ENCODE measurements around the gene CCL25. TPM values are rescaled to one million over a fixed set of nuclear protein-coding genes. Genes with fewer than 3 reads are reported as not detected.

The CCL25 gene
- total and polyA plus RNA-seq, 2 donors (not counting 3 experiments of a cell fraction or from before 2014, with no cell fraction given) = not detected

DNA sequence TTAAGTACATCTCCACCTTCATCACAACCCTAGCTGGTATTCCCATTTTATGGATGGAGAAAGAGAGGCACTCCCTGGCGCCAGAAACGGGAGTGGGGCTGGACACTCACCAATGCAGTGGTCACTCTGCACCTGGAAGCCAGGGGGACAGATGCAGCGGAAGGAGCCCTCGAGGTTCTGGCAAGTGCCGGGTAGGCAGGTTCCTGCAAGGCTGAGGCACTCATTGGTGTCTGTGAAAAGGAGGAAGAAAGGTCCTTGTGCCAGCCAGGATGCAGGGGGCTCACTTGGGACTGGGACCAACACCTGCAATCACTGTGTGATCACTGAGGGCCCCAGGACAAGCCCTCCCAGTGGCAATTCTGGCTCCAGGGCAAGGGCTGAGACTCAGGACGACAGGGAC lies 41.8 kb downstream of the CCL25 start:
- H3K36me3 ChIP-seq (ENCODE audit: control insufficient read depth in 2 of 2, extremely low read depth in 1 of 2, insufficient read depth in 2 of 2, low read length in 2 of 2) = no peaks in the 10 kb centered on the region
- H3K9me3 ChIP-seq (replicated peaks; ENCODE audit: control insufficient read depth, insufficient read depth, low read length) = peaks cover 8% of the 10 kb centered on the region
- H3K27me3 ChIP-seq (ENCODE audit: control insufficient read depth in 2 of 2, insufficient read depth in 2 of 2, low read length in 2 of 2) = no peaks in the 10 kb centered on the region
- no peak overlapping the region for H2AFZ ChIP-seq (ENCODE audit: low read depth, low read length)
- no TSS peak for BruUV-seq (replicated peaks)
- no peaks in the 10 kb centered on the region for H3K4me1 ChIP-seq (ENCODE audit: control insufficient read depth, extremely low read depth, insufficient read depth, low read length)
- intact Hi-C loops (cut with micrococcal nuclease) = no loop called here
- no peaks in the 10 kb centered on the region for H3K9me1 ChIP-seq (replicated peaks; ENCODE audit: control insufficient read depth, extremely low read depth, insufficient read depth, low read length)
- H4K20me1 ChIP-seq (replicated peaks; ENCODE audit: control insufficient read depth, extremely low read depth, insufficient read depth, low read length) = no peaks in the 10 kb centered on the region
- FAIRE-seq = no peak
- no peak overlapping the region for H3K4me2 ChIP-seq (ENCODE audit: insufficient read depth, low read length)
- TF ChIP-seq JUN (IDR thresholded peaks at IDR 0.05; ENCODE audit: borderline replicate concordance, insufficient read depth, insufficient read length, low read depth) (no peak), GATA2 (IDR thresholded peaks at IDR 0.05; ENCODE audit: insufficient read depth, insufficient read length, low read depth, low read length) (no peak), EZH2 (IDR thresholded peaks at IDR 0.05; ENCODE audit: borderline replicate concordance, low read depth, low read length, severe bottlenecking) (no peak), POLR2A (IDR thresholded peaks at IDR 0.05; ENCODE audit: low read depth, low read length) (no peak), CTCF (IDR thresholded peaks at IDR 0.05; ENCODE audit: extremely low read depth in 1 of 2, insufficient read depth in 1 of 2, low read depth in 1 of 2, low read length in 2 of 2) (no peak), POLR2AphosphoS5 (IDR thresholded peaks at IDR 0.05; ENCODE audit: insufficient read depth, low read depth, low read length) (no peak)
- no peak overlapping the region for H3K27ac ChIP-seq (ENCODE audit: insufficient read depth, low read depth, low read length)
- ChIA-PET CTCF (interaction anchor here (1.3 kb wide), 1 partner anchor 9 kb away, joined by 3 read pairs; no protein-coding TSS in a partner anchor), POLR2A (no interaction called here)
- dilution Hi-C loops (cut with MboI; ENCODE audit: extremely low pct_ligation_motif_present, low sequenced_read_pairs) = no loop called here
- no peak overlapping the region for H3K4me3 ChIP-seq (replicated peaks in 1 of 3; ENCODE audit: insufficient read depth in 1 of 3, low read depth in 1 of 3, low read length in 3 of 3)
- H3K79me2 ChIP-seq (ENCODE audit: control insufficient read depth, insufficient read depth, low read length) = no peaks in the 10 kb centered on the region
- H3K9ac ChIP-seq (replicated peaks; ENCODE audit: extremely low read depth, insufficient read depth, low read length) = no peak overlapping the region
- no peak for DNase-seq (ENCODE audit: low read depth, low spot score)

All from endothelial cell of umbilical vein (primary cell).